Left renal cortex interstitium (tissue), 4 donors: Measurements from ENCODE around the gene WDR75. TPM values are rescaled to one million over a fixed set of nuclear protein-coding genes. Genes with fewer than 3 reads are reported as not detected.

ENCODE experiments used
- DNase-seq, 4 donors: peaks; one replicate each; pipeline ENCODE4 v3.0.0-alpha.2; 2013; ENCODE audit warnings: low read depth in 4 of 4, low spot score in 2 of 4, missing footprints in 1 of 4
- polyA plus RNA-seq, 4 donors: library from polyadenylated mRNA; unstranded; fragments of 120-200 nt; gene quantifications; one replicate each; pipeline ENCODE4 v1.2.1, GENCODE V29; 2013; ENCODE audit not compliant: insufficient read length in 4 of 4

WDR75 gene
- polyA plus RNA-seq, 4 donors: 42.6 to 57.6 (median 49.9) TPM

DNA sequence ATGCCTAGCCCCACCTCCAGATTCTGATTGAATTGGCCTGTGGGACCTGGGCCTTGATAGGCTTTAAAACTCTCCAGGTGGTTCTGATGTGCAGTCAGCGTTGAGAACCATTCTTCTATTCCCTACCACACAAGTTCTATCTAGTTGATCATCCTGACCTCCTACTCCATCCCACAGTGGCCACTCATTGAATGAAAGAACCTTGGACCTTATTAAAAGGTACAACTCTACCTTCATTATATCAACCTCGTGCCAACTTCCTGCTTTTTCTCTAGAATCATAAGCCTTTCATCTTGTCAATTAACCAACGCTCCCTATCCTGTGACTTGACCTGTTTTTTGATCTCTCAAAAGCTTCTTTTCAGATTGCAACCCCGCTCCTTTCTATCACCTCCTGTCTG lies 83.5 kb downstream of the WDR75 start:
- no peak for DNase-seq

Other genes with a start within 250 kb of the WDR75 start
- gene SLC40A1, start 139.3 kb downstream of the WDR75 start, polyA plus RNA-seq: 100 to 1,000 TPM; 100 to 172 (median 120) TPM
- gene ASNSD1, start 220.0 kb downstream of the WDR75 start, polyA plus RNA-seq: 10 to 100 TPM; 53.6 to 63.4 (median 59.9) TPM
- gene ANKAR, start 233.2 kb downstream of the WDR75 start, polyA plus RNA-seq: 10 to 100 TPM in 2 of 4 donors, 1 to 10 TPM in 2; 6.6 to 15.8 (median 11.6) TPM